GM18505 (cell line): ENCODE data around the gene NLRP1.
"Not testable (repeated sequence)": the region's sequence is repeated elsewhere in the genome, so short reads cannot be mapped to it uniquely, and the experiment has no call there.

Experiments used
- ATAC-seq: cut with Tn5 transposase; IDR thresholded peaks from one replicate; pipeline ENCODE4 v1.9.1; 2021; ENCODE audit not compliant: unreplicated experiment
- POLR2A ChIP-seq: IDR thresholded peaks from 4 replicates; pipeline ENCODE4 v1.6.1; 2011; ENCODE audit warnings: borderline replicate concordance; ENCODE audit not compliant: insufficient read depth, insufficient read length; ENCODE audit errors: extremely low read depth

NLRP1 gene

DNA sequence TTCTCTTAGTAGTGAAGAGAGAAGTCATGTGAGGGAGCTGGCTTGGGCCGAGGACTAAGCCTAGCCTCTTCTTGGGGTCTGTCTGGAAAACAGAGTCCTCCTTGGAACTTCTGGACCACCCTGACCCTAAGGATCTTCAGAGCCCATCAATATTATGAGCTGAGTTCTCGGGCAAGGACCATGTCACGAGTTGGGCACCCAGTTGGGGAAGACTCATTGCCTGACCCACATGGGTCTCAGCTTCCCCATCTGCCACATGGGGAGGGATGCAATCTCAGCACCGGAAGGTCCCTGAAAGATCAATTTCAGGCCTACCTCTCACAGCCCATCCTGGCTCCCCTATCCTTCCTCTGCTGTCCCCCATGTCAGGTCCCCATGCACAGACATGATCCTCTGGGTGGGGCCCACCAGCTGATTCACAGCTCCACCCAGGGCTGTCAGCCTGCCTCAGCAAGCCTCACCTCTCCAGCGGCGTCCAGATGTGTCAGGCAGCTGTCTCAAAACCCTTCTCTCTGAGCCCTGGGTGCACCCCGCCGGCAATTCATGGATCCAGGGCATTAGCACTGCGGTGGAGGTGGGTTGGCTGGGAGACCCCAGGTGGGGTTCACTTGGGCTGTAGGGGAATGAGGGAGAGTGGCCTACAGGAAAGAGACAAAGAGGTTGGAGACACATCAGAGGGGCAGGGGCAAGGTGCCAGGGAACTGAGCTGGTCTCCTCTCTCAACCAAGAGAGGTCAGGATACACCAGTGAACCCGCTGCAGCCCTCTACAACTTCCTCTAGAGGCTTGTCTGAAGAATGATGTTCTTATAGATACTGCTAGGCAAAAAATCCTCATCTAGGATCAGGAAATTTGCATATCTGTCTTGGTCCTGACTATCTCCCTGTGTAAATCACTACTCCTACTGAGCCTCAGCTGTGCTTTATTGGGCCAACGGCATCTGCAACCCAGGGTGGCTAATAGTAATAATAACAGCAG is 1.8 kb downstream of the NLRP1 start:
- ATAC-seq: no peak

DNA sequence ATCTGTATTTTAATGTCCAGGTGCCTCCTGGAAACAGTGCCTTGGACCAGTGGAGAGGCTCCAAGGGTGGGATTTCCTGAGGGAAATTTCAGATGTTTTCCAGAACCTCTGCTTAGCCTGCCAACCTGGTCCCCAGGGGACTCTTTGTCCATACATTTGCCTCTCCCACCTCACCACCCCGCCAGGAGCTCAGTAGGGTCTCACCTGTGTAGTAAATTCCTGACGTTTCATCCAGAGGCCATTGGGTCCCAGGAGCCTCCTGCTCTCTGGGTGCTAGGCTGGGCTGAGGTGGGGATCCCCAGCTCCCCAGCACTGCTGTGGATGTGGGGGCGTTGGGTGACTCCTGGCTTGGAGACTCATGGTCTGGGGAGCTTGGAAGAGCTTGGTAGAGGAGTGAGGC is 2.7 kb downstream of the NLRP1 start:
- no peak for TF ChIP-seq POLR2A
- ATAC-seq: no peak

More for the DNA sequence above, 1.8 kb downstream of the NLRP1 start:
- no peak for TF ChIP-seq POLR2A

DNA sequence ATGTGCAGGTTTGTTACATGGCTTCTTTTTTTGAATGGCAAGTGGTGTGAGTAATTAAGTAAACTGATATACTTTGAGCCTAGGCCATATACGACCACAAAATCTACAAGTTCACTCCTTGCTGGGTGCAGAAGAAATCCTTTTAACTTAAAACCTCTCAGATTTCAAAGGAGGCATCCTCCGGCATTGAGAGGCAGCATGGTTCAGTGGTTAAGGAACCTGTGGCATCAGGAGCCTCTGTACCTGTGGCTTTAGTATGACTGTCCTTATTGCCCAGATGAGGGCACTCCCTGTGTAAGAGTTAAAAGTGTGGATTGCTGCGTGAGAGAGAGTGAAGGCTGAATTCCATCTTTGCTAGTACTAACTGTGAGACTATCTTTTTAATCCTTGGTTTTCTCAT is 3.3 kb downstream of the NLRP1 start:
- no peak for TF ChIP-seq POLR2A
- ATAC-seq: no peak

DNA sequence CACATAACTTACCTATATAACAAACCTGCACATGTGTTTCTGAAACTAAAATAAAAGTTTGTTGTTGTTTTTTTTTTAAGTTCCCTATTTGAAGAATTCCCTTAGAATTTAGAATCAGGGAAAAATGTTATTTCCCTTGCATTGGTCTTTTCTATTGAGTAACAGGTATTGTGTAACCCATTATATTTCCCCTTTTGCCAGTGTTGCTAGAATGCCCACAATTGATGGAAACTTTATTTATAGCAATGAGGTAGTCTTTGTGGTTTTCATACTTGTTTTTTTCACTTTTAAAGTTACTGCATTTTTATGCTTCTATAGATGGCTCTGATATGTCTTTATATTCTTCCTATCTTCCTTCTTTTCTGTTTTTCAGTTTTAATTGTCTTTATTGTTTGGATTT is 3.9 kb downstream of the NLRP1 start:
- ATAC-seq: no peak
- TF ChIP-seq POLR2A: no peak

- not testable (repeated sequence) for ATAC-seq
Observed at GRCh38 chr17:5578768-5579167, 5.5 kb downstream of the NLRP1 start.

DNA sequence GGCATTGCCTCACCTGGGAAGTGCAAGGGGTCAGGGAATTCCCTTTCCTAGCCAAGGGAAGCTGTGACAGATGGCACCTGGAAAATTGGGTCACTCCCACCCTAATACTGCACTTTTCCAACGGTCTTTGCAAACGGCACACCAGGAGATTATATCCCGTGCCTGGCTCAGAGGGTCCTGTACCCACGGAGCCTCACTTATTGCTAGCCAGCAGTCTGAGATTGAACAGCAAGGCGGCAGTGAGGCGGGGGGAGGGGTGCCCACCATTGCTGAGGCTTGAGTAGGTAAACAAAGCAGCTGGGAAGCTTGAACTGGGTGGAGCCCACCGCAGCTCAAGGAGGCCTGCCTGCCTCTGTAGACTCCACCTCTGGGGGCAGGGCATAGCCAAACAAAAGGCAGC is 11.3 kb downstream of the NLRP1 start:
- not testable (repeated sequence) for ATAC-seq

DNA sequence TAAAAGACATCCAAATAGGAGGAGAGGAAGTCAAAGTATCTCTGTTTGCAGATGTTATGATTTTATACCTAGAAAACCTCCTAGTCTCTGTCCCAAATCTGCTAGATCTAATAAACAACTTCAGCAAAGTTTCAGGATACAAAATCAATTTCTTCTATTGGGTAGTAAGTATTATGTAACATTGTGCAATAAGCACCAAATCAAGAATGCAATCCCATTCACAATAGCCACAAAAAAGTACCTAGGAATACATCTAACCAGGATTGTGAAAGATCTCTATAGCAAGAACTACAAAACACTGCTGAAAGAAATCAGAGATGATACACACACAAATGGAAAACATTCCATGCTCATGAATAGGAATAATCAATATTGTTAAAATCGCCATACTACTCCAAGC is 13.0 kb downstream of the NLRP1 start:
- no peak for ATAC-seq
- no peak for TF ChIP-seq POLR2A

GRCh38 chr17:5565808-5566207 is 18.5 kb downstream of the NLRP1 start:
- no peak for ATAC-seq
- TF ChIP-seq POLR2A: no peak

DNA sequence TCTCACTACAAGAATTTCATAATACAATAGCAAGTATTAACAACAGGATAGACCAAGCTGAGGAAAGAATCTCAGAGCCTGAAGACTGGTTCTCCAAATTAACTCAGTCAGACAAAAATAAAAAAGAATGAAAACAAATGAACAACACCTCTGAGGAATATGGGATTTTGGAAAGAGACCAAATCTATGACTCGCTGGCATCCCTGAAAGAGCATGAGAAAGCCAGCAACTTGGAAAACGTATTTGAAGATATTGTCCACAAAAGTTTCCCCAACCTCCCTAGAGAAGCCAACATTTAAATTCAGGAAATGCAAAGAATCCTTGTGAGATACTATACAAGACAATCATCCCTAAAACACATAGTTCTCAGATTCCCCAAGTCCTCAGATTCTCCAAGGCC is 20.9 kb downstream of the NLRP1 start:
- no peak for ATAC-seq
- no peak for TF ChIP-seq POLR2A

DNA sequence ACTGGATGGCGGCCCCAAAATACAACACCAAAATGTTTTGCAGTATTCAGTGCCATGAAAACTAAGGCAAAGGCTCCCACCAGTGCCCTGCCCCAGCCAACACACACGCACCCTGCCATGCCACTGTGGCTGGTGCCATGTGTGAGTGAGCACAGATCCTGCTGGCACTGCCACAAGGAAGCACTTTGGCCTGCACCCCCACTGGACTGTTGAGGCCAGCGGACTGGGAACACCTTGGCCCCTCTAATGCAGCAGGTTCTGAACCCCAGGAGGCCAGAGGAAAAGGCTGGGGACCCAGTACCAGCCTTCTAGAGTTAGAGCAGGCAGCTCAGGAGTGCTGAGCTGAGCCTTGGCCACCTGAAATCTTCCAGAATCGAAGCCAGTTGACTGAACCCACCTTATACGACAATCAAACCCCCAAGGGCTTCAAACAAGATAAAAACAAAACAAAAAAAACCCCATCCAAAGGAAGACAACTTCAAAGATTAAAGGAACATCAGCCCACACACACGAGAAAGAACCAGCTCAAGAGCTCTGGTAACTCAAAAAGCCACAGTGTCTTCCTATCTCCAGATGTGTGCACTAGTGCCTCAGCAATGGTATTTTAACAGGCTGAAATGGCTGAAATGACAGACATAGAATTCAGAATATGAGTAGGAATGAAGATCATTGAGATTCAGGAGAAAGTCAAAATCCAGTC is 21.5 kb downstream of the NLRP1 start:
- no peak for TF ChIP-seq POLR2A

DNA sequence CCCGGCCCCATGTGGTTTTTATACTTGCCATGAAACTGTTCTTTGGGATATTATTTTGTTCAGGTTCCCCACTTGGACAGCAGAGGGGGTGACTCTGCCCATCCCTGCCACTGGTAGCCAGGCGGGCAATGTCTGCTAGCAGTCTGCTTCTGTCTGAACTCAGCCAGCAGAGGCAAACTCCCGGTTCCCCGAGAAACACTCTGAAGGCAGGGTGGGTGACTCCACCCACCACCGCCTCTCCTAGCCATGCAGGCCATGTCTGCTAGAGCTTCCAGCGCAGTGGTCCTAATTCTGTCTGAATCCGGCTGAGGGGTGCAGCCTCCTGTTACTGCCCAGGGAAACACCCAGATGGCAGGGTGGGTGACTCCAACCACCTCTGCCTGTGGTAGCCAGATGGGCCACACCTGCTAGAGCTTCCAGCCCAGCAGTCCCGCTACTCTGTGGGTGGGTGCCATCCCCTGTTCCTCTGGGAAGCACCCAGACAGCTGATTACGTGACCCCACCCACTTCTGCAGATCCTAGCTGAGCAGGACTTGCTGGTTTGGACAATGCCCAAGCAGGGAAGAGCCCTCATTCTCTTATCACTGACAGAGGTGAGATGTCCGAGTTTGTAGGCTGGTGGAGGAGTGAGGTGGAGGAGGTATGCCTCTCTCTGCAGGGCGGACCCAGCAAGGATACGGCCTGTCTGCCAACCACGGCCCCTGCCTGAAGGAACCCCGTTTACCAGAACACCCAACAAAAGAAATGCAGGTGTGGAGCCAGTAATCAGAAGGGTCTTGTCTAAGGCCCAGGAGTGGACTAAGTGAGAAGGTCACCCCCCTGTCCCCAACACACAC is 22.4 kb downstream of the NLRP1 start:
- no peak for TF ChIP-seq POLR2A
- ATAC-seq: no peak

More for the DNA sequence above, 21.5 kb downstream of the NLRP1 start:
- ATAC-seq: no peak

DNA sequence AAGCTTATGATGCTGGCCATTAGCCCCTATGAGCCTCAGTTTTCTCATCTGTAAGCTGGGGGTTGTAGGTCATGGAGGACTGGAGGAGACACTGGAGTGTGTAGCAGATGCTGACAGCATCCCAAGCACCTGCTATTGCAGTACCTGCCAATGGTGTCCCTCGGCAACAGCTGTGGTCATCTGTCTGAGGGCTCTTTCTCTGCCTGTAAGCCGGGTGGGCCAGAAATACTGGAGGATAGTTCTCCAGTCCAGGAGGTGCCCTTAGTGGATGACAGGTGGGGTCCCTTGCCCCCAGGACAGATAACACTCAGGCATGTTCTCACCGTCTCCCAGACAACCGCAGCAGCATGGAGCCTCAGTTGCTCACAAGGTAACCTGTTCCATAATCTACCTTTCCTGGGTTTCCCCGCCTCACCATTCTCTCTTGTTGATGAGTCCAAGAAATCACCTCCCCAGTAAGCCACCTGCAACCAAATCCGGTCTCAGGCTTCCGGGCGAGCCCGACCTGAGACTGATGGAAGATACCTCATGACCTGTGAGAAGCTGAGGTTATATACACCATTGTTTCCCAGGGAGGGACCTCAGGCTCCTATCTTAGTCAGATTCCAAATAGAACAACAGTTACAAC is 23.8 kb downstream of the NLRP1 start:
- ATAC-seq: no peak
- no peak for TF ChIP-seq POLR2A
